ENCODE measurements around the gene GALNT10.

GRCh38 chr5:154408811-154409210 is 218.3 kb downstream of the GALNT10 start:
- TF ChIP-seq CTCF (IDR thresholded peaks at IDR 0.05) (no peak), RFX5 (IDR thresholded peaks at IDR 0.05) (no peak), TP53 (CRISPR knock-in tag; IDR thresholded peaks at IDR 0.05) (no peak), POLR2A (IDR thresholded peaks at IDR 0.05; ENCODE audit: low read length) (no peak), POLR2AphosphoS2 (conservative IDR thresholded peaks at IDR 0.05; ENCODE audit: low read length) (no peak), ESRRA (IDR thresholded peaks at IDR 0.05; ENCODE audit: borderline replicate concordance, low read length) (no peak), USF2 (IDR thresholded peaks at IDR 0.05) (no peak), RNF2 (IDR thresholded peaks at IDR 0.05; ENCODE audit: borderline replicate concordance, low read depth) (no peak), EP300 (IDR thresholded peaks at IDR 0.05) (no peak), BCL3 (IDR thresholded peaks at IDR 0.05) (no peak), RAD21 (conservative IDR thresholded peaks at IDR 0.05 in 1 of 2, IDR thresholded peaks at IDR 0.05 in 1 of 2) (no peak)
- TF ChIP-seq, protein P1, sequence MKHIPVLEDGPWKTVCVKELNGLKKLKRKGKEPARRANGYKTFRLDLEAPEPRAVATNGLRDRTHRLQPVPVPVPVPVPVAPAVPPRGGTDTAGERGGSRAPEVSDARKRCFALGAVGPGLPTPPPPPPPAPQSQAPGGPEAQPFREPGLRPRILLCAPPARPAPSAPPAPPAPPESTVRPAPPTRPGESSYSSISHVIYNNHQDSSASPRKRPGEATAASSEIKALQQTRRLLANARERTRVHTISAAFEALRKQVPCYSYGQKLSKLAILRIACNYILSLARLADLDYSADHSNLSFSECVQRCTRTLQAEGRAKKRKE (CRISPR knock-in tag; IDR thresholded peaks at IDR 0.05; ENCODE audit: low read depth): no peak
- TF ChIP-seq, protein P2, sequence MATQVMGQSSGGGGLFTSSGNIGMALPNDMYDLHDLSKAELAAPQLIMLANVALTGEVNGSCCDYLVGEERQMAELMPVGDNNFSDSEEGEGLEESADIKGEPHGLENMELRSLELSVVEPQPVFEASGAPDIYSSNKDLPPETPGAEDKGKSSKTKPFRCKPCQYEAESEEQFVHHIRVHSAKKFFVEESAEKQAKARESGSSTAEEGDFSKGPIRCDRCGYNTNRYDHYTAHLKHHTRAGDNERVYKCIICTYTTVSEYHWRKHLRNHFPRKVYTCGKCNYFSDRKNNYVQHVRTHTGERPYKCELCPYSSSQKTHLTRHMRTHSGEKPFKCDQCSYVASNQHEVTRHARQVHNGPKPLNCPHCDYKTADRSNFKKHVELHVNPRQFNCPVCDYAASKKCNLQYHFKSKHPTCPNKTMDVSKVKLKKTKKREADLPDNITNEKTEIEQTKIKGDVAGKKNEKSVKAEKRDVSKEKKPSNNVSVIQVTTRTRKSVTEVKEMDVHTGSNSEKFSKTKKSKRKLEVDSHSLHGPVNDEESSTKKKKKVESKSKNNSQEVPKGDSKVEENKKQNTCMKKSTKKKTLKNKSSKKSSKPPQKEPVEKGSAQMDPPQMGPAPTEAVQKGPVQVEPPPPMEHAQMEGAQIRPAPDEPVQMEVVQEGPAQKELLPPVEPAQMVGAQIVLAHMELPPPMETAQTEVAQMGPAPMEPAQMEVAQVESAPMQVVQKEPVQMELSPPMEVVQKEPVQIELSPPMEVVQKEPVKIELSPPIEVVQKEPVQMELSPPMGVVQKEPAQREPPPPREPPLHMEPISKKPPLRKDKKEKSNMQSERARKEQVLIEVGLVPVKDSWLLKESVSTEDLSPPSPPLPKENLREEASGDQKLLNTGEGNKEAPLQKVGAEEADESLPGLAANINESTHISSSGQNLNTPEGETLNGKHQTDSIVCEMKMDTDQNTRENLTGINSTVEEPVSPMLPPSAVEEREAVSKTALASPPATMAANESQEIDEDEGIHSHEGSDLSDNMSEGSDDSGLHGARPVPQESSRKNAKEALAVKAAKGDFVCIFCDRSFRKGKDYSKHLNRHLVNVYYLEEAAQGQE (IDR thresholded peaks at IDR 0.05): no peak
